GM12878 (cell line): Measurements from ENCODE around the gene FOXP1.

ENCODE experiments used
- HDGF ChIP-seq: fragments of 450-650 bp; IDR thresholded peaks from 2 replicates; pipeline ENCODE4 v1.6.1; 2016; ENCODE audit warnings: antibody characterized with exemption
- MTA2 ChIP-seq: fragments of 450-650 bp; IDR thresholded peaks from 2 replicates; pipeline ENCODE4 v1.6.1; 2016; ENCODE audit warnings: low read depth, mild to moderate bottlenecking, moderate library complexity
- SIN3A ChIP-seq: IDR thresholded peaks from 2 replicates; pipeline ENCODE4 v1.6.1; 2012; ENCODE audit warnings: low read depth, low read length, improper control_type of control experiment
- SREBF1 ChIP-seq: IDR thresholded peaks from 2 replicates; pipeline ENCODE4 v1.6.1; 2012; ENCODE audit warnings: mild to moderate bottlenecking, low read length
- YY1 ChIP-seq: IDR thresholded peaks from 2 replicates; pipeline ENCODE4 v1.6.1; 2011; ENCODE audit warnings: low read depth, mild to moderate bottlenecking, low read length
- TF ChIP-seq, protein P1 (sequence below), 3 experiments: IDR thresholded peaks in 2 of 3; conservative IDR thresholded peaks in 1 of 3; 2 replicates each; pipeline ENCODE4 v1.5.1; 2011; ENCODE audit warnings: low read depth in 3 of 3, low read length in 3 of 3, mild to moderate bottlenecking in 3 of 3, control low read depth in 2 of 3, moderate library complexity in 2 of 3, inconsistent platforms in 1 of 3, mixed read lengths in 1 of 3; ENCODE audit not compliant: control insufficient read depth in 2 of 3, insufficient read depth in 1 of 3; ENCODE audit errors: extremely low read depth in 1 of 3

DNA sequence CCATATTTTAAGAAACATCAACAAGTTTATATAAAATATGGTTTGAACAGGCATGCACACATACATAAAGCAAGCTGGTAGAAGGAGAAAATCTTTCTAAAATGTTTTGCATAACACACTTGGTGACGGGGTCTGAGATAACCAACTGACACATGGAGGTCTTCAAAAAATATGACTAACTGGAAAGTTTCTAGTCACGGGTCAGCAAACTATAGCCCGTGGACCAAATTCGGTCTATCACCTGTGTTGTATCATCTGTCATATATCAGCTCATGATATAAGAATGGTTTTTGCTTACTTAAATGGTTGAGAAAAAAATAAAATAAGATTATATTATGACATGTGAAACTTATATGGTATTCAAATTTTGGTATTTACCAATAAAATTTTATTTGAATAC, 465.1 kb downstream of the FOXP1 start:
- TF ChIP-seq, protein P1, sequence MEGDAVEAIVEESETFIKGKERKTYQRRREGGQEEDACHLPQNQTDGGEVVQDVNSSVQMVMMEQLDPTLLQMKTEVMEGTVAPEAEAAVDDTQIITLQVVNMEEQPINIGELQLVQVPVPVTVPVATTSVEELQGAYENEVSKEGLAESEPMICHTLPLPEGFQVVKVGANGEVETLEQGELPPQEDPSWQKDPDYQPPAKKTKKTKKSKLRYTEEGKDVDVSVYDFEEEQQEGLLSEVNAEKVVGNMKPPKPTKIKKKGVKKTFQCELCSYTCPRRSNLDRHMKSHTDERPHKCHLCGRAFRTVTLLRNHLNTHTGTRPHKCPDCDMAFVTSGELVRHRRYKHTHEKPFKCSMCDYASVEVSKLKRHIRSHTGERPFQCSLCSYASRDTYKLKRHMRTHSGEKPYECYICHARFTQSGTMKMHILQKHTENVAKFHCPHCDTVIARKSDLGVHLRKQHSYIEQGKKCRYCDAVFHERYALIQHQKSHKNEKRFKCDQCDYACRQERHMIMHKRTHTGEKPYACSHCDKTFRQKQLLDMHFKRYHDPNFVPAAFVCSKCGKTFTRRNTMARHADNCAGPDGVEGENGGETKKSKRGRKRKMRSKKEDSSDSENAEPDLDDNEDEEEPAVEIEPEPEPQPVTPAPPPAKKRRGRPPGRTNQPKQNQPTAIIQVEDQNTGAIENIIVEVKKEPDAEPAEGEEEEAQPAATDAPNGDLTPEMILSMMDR (IDR thresholded peaks at IDR 0.05 in 2 of 3, conservative IDR thresholded peaks at IDR 0.05 in 1 of 3; ENCODE audit: control insufficient read depth in 2 of 3, extremely low read depth in 1 of 3, insufficient read depth in 1 of 3, low read depth in 3 of 3, low read length in 3 of 3): no peak
- no peak for TF ChIP-seq SREBF1
- no peak for TF ChIP-seq YY1
- no peak for TF ChIP-seq HDGF
- TF ChIP-seq MTA2: no peak
- TF ChIP-seq SIN3A: no peak
